H1 (cell line): ENCODE measurements around the gene RESP18. TPM values are rescaled to one million over a fixed set of nuclear protein-coding genes. Genes with fewer than 3 reads are reported as not detected.

Experiments
- TCF12 ChIP-seq: IDR thresholded peaks from 2 replicates; pipeline ENCODE4 v1.6.1; 2011; ENCODE audit warnings: low read depth, mild to moderate bottlenecking, low read length
- polyA plus RNA-seq, 7 experiments: library from polyadenylated mRNA; depleted of rRNA in 3 of 7; stranded (reverse) in 5 of 7; unstranded in 2 of 7; fragments of >200 nt in 5 of 7; fragments of 200-250 nt in 2 of 7; gene quantifications; 1 replicate in 5 of 7; 2 replicates in 1 of 7; 4 replicates in 1 of 7; pipeline versions ENCODE4 v1.2.1 to v1.2.3, GENCODE V29; 2011 to 2013; ENCODE audit warnings: missing spikeins in 2 of 7, mixed read lengths in 2 of 7
- total RNA-seq: library from RNA; stranded (reverse); fragmentation: NEBNext Ultra II Directional; extraction: Animal tissue kit (Norgen Biotek cat#: 25700); gene quantifications from 2 replicates; pipeline ENCODE4 v1.2.1, GENCODE V29; 2021
- TF ChIP-seq, protein P1 (sequence below): IDR thresholded peaks from 2 replicates; pipeline ENCODE4 v1.6.1; 2012; ENCODE audit warnings: inconsistent platforms

RESP18 gene
- total and polyA plus RNA-seq, 2 of the 8 experiments (the other 6 are each of a cell fraction or from before 2014, with no cell fraction given): not detected

- TF ChIP-seq TCF12: no peak
- TF ChIP-seq, protein P1, sequence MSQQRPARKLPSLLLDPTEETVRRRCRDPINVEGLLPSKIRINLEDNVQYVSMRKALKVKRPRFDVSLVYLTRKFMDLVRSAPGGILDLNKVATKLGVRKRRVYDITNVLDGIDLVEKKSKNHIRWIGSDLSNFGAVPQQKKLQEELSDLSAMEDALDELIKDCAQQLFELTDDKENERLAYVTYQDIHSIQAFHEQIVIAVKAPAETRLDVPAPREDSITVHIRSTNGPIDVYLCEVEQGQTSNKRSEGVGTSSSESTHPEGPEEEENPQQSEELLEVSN: no peak
These were observed 52.5 kb downstream of the RESP18 start (continued) for GRCh38 chr2:219279916-219280516.
